ENCODE results near the gene EDDM3A.
"Not testable (repeated sequence)": the region's sequence is repeated elsewhere in the genome, so short reads cannot be mapped to it uniquely, and the experiment has no call there.

Gene EDDM3A

DNA sequence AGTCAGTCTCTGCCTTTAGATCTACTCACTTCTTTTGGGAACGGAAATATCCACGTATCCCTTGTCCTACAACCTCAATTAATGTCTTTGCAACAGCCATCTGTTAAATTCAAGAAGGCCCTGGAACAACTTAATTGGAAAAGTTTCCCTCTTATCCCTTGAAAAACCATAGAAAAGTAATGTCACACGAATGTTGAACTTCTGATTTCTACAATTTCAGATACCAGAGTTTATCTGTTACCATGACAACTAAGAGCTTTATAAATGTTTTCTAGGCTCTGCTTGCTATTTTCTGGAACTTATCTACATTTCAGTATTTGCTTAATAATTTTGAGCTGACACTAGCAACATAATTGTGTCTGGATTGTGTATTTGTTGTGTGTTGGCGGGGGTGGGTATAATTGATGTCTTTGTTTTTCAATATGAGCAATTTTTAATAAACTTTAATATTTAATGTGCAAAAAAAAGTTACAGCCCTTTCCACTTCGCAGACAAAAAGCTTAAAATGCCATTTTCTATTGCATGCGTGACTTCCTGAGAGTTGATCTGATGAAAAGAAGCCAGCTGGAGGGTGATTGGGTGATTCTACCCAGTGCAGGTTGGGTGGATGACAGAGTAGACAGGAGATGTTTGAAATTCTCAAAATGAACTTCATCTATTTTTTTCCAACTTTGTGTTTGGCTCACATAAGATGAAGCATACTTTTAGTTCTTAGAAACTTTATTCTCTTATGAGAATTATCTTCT, 11.8 kb upstream of the EDDM3A start:
- no peak for DNase-seq

- DNase-seq = no peak
Observed at GRCh38 chr14:20734430-20734806, 11.3 kb upstream of the EDDM3A start.

- DNase-seq = not testable (repeated sequence)
Observed at GRCh38 chr14:20738292-20738691, 7.4 kb upstream of the EDDM3A start.

DNA sequence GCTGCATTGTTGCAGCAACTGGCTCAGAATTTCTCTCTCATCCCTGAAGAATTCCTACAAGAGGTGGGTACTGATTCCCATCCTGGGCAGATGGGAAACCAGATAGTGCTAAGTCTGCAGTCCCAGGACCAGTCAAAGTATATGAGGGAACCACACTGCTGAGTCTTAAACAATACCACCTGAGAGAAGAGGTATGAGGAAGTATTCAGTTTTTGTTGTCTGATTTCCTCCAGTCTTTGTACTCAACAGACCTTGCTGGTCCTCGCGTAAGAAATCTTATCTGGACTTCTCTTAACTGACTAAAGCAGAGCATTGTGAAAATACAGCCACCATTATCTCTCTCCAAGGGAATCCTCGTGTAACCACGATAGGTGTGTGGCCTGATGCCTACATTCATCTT, 3.6 kb upstream of the EDDM3A start:
- no peak for DNase-seq

DNA sequence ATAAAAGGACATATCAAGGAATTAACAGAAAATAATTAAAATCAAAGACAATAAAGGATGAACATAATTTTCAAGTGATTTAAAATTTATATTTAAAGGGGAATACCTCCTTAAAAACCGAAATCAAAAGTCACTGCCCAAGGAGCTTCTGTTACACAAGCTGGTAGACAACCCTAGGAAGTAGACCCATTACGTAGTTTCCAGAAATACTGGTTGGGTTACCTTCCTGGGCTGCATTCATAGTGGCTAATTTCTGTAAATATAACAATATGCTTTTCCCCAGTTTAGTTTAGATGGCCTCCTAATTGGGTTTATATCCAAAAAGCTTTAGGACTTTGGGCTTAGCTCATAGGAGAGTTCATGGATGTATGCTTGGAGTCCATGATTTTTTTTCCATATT, 2.1 kb upstream of the EDDM3A start:
- DNase-seq = no peak

GRCh38 chr14:20746566-20746965, 879 bp downstream of the EDDM3A start:
- DNase-seq = no peak

- no peak for DNase-seq
Observed at GRCh38 chr14:20748439-20748838, 2.8 kb downstream of the EDDM3A start.

GRCh38 chr14:20750194-20750593, 4.5 kb downstream of the EDDM3A start:
- DNase-seq = no peak

- no peak for DNase-seq
Observed at GRCh38 chr14:20751963-20752562, 6.4 kb downstream of the EDDM3A start.

DNA sequence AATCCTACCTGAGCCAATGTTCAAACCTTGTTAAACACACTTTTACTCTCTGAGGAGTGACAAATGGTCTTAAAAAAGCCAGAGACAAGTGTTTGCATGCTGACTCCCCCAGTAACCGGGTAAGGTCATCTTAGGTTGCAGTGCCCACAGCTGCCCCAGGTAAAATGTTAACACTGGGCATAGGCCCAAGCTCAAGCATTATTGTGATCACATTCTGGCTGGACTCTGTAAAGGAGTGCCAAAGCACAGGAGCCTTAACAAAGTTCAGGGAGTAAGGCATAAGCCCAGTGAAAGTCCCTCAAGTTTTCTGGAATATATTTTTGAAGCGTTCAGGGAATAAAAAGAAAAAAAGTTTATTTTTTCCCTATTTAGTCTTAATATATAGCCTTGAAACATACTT, 8.6 kb downstream of the EDDM3A start:
- no peak for DNase-seq

DNA sequence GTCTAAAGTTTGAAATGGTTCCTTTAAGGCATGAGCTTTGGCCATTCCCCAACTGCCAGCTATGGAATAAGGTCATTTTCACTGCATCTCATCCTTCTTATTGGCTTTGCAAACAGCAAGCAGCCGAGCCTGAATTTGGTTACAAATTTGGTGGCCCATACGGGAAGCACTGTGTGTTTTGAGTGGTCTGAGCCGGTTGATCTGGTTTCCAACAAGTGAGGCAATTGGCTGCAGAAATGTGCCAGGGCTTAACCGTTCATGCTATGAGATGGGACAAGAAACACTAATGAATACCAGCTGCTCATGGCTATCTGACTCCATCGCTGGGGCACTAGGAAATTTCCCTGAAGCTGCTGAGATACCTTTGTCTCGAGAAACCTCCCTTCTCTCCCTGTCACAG, 9.3 kb downstream of the EDDM3A start:
- DNase-seq = no peak

- peak in 4 of 6 experiments; percentile 2 to 23 (median 11) for DNase-seq
Observed at GRCh38 chr14:20757965-20758364, 12.3 kb downstream of the EDDM3A start.

DNA sequence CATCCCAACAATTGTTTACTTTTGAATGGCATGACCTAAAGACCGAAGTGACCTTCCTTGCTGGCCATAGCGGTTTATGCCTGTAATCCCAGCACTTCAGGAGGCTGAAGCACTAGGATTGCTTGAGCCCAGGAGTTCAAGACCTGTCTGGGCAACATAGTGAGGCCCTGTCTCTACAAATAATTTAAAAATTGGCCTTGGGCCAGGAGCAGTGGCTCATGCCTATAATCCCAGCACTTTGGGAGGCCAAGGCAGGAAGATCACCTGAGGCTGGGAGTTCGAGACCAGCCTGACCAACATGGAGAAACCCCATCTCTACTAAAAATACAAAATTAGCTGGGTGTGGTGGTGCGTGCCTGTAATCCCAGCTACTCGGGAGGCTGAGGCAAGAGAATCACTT, 13.8 kb downstream of the EDDM3A start:
- not testable (repeated sequence) for DNase-seq

DNA sequence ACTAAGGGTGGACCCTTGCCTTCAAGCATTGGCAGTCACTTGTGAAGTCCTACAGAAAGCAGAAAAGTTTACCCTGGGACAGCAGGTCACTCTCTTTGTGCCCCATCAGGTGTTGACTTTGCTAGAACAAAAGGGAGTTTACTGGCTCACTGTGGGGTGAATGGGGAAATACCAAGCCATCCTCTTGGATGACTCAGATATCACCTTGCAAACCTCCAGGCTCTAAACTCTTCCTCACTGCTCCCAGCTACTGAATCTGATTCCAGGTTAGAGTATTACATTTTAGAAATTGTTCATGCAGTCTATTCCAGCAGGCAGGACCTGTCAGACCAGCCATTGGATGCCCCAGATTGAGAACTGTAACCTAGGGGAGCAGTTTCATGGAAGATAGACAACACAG, 15.3 kb downstream of the EDDM3A start:
- DNase-seq = no peak

DNA sequence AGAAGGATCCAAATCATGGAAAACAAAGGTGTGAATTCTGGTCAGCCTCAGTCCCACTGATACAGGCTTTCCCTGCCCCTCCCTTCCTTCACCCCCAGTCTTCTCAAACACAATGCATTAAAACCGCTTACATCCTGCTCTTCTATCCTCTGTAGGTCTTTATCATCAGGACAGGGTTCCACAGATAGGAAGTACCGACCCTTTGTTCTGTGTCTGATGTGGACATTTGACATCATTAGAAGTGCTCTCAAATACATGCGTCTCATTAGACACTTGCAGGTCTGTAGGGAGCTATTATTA, 22.9 kb downstream of the EDDM3A start:
- no peak for DNase-seq

GRCh38 chr14:20769421-20769820, 23.7 kb downstream of the EDDM3A start:
- DNase-seq = no peak

GRCh38 chr14:20772650-20773049, 27.0 kb downstream of the EDDM3A start:
- DNase-seq = no peak

- no peak for DNase-seq
Observed at GRCh38 chr14:20774258-20774824, 28.7 kb downstream of the EDDM3A start.

DNA sequence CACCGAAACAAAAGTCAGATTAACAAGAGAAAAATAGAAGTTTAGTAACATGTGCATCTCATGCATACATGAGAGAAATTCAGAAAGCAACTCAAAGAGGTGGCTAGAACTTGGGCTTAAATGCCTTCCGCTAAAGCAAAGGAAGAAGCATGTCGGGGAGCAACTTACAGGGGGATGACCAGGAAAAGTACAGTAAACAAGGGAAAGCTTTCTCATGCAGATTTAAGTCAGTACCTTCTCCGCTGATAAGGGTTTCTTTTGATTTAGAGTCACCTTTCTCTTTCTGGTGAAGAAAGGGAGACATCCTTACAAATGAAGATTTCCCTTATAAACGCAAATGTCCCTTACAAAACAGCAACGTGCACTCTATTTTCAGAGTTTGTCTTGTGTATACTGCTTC, 29.4 kb downstream of the EDDM3A start:
- no peak for DNase-seq

GRCh38 chr14:20775901-20776300, 30.2 kb downstream of the EDDM3A start:
- no peak for DNase-seq

DNA sequence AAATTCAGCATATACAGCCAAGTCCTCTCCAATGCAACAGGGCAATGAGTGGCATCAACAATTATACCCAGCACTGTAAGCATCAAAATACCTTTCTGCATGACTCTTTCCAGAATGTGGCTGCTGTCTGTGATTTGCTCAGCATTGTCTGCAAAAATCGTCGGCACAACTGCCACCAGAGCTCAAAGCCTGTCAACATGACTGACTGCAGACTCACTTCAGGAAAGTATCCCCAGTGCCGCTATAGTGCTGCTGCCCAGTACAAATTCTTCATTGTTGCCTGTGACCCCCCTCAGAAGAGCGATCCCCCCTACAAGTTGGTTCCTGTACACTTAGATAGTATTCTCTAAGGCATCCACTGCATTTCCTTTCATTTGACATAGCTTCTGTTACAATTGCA, 36.1 kb downstream of the EDDM3A start:
- DNase-seq = peak in 1 of 6 experiments; percentile 24

DNA sequence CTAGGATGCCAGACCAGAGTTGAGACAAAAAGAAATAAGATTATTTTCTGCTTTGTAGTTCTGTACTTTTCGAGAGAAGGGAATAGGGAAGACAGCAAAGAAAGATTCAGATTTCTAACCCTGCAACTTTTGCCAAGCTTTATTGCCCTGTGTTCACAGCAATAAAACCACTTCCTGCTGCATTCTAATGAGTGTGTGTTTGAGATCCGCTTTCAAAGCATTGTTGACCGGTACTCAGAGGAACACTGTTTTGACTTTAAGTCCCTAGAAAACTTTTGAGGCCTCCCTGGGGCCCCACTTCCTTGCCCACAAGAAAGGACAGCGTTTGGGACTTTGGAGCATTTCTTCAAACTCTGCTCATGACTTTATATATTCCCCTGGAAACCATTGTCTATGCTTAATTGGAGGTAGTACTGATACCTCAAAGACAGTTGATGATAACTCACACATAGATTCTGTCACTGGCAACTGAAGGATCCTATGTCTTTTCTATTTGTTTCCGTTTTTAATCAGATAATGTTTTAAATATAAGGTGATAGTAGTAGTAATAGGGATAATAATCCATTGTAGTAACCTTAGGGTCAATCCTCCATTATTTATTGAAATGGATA, 36.7 kb downstream of the EDDM3A start:
- peak in 2 of 6 experiments; percentile 13 to 23 for DNase-seq

- DNase-seq = no peak
Observed at GRCh38 chr14:20787025-20787424, 41.3 kb downstream of the EDDM3A start.

DNA sequence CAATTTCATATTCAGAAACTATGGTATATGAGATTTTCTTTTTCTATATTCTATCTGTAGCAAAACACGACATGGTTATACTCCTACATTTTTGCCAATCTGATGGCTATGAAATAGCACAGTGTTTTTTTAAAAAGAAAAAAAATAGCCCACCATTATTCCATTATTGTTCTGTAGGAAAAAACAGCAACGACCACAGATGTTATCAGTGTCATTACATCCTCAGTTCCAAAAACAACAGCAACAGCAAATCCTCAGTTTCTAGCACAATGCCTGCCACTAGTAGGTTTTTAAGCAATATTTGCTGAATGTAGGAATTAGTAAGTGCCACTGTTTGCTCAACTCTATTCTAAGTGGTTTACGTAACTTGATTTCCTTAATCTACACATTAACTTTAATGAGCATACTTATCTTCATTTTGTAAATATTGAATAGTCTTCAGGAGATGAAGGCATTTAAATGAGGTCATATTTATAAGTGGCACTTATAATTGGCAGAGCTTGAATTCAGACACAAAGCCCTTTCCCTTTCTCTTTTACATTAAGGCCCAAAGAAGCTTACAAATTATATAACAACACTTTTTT, 43.6 kb downstream of the EDDM3A start:
- no peak for DNase-seq

Measured in stimulated activated naive CD4-positive, alpha-beta T cell (primary cell).